Pons (tissue), 1 donor: ENCODE data around the gene ITPKC.

ENCODE experiments used
- DNase-seq: peaks from one replicate; pipeline ENCODE4 v3.0.0-alpha.2; 2016; ENCODE audit warnings: low spot score

ITPKC gene

DNA sequence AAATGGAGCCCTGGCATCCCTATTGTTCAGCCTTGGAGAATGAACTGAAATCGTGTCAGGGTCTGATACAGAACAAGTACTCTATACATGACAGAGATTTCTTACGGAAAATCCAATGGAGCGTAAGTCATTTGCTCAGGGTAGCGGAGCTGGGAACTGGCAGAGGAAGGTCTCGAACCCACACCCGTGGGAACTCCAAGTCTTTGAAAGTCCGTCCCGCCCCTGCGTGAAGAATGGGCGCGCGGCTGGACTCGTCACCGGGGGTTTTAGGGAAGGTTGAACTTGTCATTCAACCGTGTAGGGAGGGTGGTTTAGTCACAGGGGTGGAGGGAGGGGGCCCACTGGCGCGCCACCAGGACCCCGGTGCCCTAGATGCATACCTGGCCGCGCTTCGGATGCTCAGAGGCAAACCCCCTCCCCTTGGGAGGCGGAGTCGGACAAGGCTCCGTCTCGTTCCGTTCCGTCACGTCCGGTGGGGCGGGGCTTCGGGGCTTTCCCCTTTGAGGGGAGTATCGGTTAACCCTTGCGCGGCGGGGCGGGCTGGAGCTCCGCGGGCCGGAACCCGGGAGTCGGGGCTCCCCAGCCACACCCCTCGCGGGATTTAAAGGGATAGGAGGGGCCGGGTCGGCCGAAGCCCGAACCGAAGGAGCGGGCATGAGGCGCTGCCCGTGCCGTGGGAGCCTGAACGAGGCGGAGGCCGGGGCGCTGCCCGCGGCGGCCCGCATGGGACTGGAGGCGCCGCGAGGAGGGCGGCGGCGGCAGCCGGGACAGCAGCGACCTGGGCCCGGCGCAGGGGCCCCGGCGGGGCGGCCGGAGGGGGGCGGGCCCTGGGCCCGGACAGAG, at the start of gene ITPKC, which contains the start of gene COQ8B:
ITPKC (plus strand) TSS at position 631 of the 843 bp plus-strand sequence; CDS start at position 655, 24 bp downstream.
COQ8B (minus strand) TSS at position 405 of the 843 bp plus-strand sequence. CDS start 2,254 bp downstream, outside the sequence.
- DNase-seq: peak; percentile 99

DNA sequence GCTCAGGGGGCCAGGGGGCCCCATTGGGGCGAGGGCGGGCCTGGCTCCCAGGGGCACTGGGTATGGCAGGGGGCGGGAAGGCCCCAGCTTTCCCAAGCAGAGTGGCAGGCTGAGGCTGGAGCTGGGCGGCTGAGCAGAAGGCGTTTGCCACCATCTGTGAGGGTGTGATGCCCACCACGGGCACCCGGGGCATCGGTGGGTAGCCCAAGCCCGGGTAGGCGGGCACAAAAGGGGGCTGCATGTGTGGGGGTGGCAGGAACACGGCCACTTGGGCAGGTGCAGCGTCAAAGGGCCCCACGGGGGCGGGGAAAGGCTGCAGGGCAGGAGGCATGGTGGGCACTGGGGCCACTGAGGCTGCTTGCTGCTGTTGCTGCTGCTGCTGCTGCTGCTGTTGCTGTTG, 49.3 kb upstream of the ITPKC start:
- no peak for DNase-seq

DNA sequence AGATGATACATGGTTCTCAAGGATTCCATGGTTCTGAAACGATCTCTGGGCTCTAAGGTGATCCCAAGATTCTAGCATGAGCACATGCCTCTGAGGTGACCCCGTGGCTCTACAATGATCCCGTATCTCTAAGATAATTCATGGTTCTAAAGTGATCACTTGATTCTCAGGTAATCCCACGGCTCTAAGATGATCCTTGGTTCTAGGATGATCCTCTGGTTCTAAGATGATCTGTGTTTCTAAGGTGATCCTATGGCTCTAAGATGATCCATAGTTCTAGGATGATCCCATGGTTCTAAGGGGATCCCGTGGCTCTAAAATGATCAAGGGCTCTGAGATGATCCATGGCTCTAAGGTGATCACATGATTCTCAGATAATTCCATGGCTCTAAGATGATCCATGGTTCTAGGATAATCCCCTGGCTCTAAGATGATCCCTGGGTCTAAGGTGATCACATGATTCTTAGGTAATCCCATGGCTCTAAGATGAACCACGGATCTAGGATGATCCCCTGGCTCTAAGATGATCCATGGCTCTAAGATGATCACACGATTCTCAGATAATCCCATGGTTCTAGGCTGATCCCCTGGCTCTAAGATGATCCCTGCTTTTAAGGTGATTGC, 47.8 kb upstream of the ITPKC start:
- no peak for DNase-seq

DNA sequence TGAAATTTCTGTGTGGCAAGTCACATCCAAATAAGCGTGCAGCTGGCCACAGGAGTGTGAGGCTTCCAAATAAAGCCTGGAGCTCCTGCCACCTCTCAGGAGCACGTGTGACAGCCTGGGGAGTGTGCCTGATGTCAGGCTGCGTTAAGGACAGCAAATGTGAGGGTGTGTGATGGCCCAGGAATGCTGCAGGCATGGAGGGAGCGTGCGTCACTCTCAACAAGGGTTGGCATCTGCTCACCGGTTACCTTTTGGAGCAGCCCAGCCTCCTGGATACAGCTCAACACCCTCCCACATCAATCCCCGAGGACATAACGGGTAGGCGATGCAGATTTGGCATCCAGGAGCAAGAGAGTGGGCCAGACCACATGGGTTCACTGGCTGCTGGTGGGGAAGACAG, 45.5 kb upstream of the ITPKC start:
- no peak for DNase-seq

DNA sequence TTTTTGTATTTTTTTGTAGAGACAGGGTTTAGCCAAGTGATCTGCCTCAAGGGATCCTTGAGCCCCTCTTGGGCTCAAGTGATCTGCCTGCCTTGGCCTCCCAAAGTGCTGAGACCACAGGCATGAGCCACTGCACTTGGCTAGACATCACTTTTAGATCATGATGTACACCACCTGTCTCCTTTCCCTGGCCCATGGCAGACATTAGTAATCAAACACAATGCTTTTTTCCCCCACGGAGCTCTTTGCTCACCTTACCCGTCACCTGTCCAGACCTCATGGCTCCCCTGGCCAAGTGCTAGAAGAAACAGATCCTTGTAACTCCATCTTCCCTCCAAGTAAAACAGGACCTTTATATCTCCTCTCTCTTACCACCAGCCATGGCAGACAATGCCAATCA, 44.9 kb upstream of the ITPKC start:
- DNase-seq: no peak

DNA sequence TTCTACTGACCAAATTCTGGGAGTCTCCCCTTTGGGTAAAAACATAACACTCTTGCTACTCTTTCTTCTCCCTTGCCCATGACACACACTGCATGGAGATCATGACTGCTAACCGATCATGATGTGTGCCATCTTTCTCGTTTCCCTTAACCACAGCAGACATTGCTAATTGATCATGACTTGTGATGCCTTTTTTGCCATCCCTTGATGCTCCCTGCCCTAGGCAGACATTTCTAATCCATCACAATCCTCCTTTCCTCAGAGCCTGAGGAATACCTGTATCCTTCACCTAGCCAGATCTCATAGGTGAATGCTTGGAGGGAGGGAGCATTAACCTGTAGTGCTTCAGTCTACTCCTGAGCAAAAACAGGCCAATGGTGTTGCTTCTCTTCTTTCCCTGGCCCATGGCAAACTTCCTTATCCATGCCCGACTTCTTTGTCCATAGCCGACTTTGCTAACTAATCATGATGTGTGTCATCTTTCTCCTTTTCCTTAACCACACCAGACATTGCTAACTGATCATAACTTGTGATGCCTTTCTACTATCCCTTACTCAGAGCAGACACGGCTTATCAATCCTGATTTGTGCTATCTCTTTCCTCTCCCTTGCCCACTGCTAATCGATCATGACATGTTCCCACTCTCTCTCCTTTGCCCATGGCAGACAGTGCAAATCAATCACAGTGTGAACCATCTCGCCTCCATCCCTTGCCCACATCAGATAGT, 44.2 kb upstream of the ITPKC start:
- DNase-seq: no peak

DNA sequence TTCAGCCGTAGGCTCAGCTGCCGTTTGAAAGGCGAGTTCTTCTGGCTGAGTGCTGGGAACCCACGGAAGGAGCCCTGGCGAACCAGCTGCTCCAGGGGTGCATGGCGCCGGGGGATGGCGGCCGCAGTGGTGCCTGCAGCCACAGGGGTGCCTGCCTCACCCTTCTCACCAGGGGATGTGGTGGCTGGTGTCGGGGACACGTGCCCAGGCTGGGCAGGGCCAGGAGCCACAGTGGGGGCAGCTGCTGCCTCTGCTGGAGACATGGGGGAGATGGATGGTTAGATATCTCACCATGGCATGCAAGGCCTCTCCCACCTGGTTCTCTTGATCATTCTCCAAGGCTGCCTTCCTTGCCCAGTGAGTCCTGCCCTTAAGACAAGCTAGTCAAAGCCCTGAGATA, 43.5 kb upstream of the ITPKC start:
- no peak for DNase-seq

DNA sequence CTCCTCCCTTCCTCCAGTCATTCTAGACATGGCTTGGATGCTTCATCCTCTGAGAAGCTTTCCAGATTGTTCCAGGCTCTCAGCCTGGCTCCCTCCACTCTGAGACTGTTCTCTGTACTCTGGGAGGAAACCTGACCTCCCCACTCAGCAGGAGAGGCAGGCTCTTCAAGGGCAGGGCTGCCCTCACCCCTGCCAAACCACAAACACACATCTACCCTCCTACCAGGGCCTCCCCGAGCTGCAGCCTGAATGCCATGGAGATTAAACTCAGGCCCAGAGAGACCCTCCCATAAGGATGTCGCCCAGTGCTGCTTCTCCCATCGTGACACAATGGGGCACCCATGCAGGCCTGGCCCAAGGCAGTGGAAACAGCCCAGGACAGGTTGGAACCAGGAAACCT, 42.6 kb upstream of the ITPKC start:
- no peak for DNase-seq

DNA sequence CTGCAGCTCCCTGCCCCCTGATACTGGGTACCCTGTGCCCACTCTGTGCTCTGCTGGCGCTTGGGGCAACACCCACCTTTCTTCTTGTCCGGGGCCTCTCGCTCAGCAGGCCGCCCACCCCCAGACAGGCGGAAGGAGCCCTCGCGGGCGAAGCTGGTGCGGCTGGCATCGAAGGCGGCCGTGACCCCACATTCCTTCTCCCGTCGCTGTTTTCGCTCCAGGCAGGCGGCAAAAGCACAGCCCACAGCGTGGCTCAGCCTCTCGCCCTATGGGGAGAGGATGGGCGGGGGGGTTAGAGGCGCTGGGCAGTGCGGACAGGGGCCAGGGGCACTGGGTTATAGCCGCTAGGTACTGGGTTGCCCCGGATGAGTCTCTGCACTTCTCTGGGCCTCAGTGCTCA, 39.8 kb upstream of the ITPKC start:
- DNase-seq: no peak

DNA sequence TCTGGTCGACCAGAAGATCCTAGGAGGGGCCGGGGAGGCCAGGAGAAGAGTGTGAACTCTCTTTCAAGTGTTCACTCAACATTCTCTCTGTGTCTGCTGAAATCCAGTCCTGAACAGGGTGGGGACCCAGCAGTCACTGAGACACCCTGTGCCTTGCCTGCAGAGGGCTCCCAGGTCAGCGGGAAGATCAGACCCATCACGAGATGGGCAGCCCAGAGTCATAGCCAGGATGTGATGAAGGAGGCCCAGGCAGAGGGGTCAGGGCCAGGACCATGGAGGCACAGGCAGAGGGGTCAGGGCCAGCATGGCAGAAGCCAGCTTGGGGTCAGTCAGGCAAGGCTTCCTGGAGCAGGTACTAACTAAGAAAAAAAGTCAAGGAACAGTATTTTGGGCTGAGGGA, 35.9 kb upstream of the ITPKC start:
- no peak for DNase-seq

DNA sequence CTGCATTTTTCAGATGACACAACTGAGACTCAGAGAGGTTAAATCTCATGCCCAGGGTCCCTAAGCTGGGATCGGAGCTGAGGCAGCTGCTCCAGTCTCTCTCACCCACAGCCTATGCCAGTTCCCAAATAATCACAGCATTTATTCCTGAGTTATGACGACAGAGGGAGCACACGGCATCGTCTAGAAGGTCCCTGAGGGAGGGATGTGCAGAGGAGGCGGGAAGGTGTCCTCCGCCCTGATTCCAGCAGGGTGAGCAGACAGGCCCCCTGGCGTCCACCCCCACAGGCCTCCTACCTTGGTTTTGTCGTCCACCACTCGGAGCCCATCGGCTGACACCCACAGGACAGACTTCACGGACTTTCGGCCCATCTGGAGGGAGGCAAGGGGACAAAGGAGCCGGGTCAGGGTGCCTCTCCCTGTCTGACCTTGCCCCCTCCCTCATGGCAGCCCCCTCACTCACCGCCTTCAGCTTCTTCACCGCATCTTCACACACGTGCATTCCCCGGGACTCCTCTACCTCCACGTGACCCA, 34.4 kb upstream of the ITPKC start:
- DNase-seq: no peak

DNA sequence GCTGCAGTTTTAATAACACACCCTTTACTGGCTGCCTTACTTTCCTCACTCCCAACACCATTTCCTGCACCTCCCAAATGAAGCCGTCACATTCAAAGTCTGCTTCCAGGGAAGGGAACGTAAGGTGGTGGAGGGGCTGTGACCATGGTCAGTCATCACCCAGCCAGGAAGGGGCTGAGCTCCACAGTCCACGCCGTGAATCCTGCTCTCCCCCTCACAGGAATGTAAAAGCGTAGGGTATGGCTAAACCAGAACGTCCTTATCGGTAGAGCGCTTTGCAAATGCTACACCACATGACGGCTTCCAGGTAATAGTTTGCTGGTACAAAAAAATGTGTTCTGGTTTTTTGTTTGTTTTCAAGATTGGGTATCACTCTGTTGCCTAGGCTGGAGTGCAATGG, 33.5 kb upstream of the ITPKC start:
- DNase-seq: no peak

DNA sequence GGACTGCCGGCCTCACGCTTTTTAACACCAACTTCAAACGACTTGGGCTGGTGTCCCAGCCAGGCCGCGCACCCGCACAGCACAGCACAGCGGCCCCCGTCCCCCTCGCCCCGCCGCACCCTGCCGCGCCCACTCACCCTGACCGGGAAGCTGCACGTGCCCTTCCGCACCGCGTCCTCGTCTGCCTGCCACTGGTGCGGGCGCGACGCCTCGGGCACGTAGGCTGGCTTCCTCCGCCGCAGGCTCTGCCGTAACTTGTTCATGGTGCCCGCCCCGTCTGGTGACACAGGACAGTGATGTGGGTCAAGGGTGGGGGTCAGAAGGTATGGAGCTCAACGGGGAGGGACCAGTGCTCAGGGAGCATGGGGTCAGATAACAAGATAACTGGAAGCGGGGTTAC, 32.6 kb upstream of the ITPKC start:
- DNase-seq: no peak

DNA sequence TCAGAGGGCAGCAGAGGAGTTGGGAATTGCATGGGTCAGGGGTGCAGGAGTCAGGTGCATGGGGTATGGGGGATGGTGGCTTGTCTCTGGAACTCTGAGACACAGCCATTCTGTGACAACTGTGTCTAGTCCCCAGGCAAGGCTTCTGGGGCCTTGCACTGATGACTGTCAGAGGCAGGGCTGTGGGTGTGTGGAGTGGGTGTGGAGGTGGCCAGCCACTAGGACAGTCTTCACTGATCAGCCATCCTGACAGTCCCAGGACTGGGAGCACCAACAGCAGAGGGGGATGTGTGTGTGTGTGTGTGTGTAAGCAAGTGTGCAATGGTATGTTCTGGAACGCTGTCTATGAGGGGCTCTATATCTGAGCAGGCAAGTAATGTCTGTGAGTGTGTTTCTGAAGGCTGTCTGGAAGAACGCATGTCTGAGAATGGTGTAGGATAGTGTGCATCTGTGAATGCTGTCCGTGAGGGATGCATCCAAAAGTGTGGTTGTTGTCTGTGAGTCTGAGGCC, 31.8 kb upstream of the ITPKC start:
- DNase-seq: no peak

DNA sequence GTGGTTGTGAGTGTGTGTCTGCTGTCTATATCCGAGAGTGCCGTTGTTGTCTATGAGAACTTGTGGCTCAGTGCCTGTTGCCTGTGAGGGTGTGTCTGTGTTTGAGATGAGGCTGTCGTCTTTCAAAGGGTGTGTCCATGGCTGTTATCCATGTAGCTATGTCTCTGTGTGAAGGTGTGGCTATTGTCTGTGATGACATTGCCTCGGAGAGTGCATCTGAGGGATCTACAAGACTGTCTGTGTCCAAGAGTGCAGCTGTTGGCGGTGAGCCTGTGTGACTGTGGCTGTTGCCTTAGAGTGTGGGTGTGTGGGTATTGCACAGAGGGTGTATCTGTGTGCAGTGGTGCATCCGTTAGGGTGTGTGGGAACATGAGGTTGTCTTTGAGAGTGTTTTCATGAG, 31.3 kb upstream of the ITPKC start:
- no peak for DNase-seq

DNA sequence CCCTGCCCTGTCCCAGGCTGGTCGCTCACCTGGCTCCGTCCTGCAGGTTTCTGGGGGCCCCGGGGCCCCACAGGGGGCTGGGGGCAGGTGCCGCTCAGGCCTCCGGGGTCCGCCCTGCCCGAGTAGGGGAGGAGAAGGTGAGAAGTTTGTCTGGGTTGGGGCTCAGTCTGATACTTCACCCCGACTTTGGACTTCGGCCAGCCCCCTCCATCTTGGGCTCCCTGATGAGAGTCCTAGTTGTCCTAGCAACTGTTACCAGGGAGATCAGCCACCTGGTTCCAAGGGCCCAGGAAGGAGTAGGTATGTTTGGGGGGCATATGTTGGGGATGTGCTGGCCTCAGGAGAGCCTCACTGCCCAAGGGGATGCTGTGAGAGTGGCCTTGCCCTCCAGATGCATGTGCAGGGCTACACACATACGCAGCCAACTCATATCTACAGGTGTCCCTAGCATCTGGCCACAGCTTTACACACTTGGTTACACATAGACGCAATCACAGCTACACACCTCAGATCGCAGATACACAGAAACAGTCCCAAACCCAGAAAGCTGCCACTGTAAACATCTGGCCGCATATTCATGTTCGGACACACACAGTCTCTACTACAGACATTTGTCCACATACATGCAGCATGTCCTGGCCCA, 29.9 kb upstream of the ITPKC start:
- DNase-seq: no peak

DNA sequence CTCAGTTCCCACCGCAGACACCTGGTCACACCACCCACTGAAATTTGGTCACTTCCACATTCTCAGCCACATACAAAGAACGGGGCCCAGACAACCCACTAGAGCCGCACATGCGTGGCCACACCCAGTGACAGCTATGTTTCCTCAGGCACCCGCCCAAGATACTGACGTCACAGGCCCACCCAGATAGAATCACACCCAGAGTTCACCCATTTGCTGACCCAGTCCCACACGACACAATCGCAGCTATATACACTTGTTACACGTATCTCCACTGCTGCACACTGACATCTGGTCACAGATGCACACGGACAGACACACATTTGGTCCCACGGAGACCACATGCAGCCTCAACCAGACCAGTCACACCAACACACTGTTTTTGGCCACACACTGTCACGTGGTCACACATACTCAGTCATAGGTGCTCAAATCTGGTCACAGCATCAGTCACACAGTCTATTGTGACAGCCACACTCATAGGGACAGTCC, 29.3 kb upstream of the ITPKC start:
- no peak for DNase-seq

DNA sequence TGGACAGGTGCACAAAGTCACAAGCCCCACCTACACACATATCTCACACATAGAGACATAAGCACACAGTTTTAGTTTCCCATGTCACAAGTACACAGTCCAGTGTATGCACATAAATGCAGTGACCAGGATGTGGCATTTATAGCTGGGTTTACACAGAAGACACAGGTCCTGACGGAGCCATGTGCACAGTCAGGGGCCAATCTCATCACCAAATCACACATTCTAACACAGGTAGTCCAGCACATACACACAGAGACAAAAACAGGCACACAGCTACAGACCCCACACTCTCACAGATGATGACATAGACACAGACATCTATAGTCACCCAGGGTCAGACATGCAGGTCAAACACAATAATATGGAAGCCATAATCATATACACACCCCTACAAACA, 28.6 kb upstream of the ITPKC start:
- DNase-seq: no peak

DNA sequence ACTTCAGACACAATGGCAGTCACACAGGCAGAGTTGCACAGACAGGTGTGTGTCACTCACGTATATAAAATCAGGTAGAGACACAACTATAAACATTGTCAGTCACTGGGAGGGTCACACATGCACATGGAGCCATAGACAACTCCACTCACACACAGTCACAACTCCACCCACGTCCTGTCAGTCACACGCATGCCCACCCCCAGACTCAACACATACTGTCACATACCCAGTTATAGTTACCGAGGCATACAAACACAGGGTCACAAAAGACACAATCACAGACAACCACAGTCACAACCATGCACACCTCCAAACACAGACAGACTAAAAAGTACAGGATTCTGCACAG, 27.9 kb upstream of the ITPKC start:
- no peak for DNase-seq

DNA sequence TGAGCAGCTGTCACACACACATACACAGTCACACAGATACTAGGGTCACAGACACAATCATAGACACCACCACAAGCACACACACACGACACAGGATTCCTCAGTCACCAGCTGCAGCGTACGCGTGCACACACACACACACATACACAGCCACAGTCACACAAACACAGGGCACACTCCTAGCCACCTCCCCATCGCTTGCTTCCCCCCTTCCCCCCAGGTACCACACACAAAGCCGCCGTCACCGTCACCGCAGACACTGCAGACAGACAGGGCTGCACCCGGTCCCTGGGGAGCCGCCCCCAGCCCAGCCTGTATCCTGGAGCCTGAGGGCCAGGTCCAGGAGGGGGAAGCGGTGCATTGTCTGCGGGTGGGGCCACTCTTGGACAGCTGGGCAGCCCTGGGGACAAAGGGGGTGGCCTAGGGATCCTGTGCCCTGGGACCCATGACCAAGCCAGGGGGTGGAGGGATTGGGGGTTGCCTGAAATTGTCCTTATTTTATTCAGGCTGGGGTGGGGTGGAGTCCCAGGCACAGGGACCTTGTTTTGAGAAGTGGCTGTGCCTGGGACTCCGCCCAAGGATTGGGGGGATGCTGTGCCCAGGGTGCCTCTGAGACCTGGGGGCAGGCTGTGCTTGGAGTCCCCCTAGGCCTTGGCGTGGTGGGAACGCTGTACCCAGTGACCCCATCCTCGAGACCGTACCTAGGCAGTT, 27.4 kb upstream of the ITPKC start:
- DNase-seq: no peak

DNA sequence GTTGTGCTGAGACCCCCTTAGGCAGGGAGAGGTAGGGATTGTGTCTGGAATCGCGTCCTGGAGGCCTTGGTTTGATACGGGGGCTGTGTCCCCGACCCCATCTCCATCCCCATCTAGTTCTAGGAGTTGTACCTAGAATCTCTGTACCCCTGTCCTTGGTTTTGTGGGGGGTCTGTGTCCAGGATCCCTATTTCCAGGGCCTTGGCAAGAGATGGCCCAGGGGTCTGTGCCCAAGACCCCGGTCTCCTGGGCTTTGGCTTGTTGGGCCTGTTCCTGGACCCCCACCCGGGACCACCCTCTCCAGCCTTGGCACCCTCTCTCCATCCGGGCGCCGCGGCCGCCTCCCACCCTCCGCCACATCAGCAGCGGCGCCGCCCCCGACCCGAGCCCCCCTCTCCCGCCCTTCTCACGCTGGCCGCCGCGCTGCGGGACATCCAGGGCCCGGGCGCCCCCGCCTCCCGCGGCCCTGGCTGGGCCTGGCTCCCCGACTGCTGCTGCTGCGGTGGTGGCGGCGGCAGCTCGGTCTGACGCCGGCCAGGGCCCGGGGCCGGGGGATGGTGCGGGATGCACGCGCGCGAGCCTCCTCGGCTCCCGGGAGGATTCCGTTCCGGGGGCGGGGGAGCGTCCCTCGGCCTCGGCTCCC, 26.7 kb upstream of the ITPKC start, which contains the start of gene NUMBL:
NUMBL (minus strand) TSS at position 602 of the 643 bp plus-strand sequence; CDS start at position 434, 168 bp downstream.
- DNase-seq: no peak
